Spleen (tissue), 7 donors: ENCODE results near the gene DICER1.

Experiments used
- CTCF ChIP-seq, 11 experiments: fragments of 200-600 bp in 7 of 11; fragments of 450-650 bp in 4 of 11; sonication (generic) in 4 of 11; IDR thresholded peaks in 8 of 11; conservative IDR thresholded peaks in 3 of 11; 1 replicate in 7 of 11; 2 replicates in 4 of 11; pipeline versions ENCODE4 v1.4.0 to v1.8.0; 2016 to 2021; ENCODE audit warnings: antibody characterized with exemption in 11 of 11, inconsistent platforms in 4 of 11, mild to moderate bottlenecking in 1 of 11
- POLR2A ChIP-seq, 3 donors: fragments of 450-650 bp; IDR thresholded peaks; one replicate each; pipeline ENCODE4 v1.5.1; 2017; ENCODE audit warnings: antibody characterized with exemption in 3 of 3, mild to moderate bottlenecking in 1 of 3
- POLR2AphosphoS5 ChIP-seq, 3 donors: sonication (generic); formaldehyde crosslinking; IDR thresholded peaks; one replicate each; pipeline ENCODE4 v1.5.1; 2017; ENCODE audit warnings: antibody characterized with exemption in 3 of 3
- donor health status: DM: no; HTN: no; CAD: no; lungs with moderate emphysema.
- donor health status: DM: no; HTN: no; CAD: no.
- donor health status: DM: no; HTN: no; CAD: no.

GRCh38 chr14:95185767-95186392 is 28.6 kb upstream of the DICER1 start:
- TF ChIP-seq CTCF (IDR thresholded peaks at IDR 0.05 in 8 of 11, conservative IDR thresholded peaks at IDR 0.05 in 3 of 11) (no peak), POLR2AphosphoS5 (IDR thresholded peaks at IDR 0.05) (peak in 2 of 3 donors; percentile 10 to 42), POLR2A (IDR thresholded peaks at IDR 0.05) (no peak)
